HG02852 (cell line): Measurements from ENCODE around the gene GLRX5.

Experiments
- ATAC-seq: cut with Tn5 transposase; IDR thresholded peaks from one replicate; pipeline ENCODE4 v1.9.1; 2021; ENCODE audit warnings: mild to moderate bottlenecking, moderate library complexity; ENCODE audit not compliant: unreplicated experiment

GLRX5 gene

DNA sequence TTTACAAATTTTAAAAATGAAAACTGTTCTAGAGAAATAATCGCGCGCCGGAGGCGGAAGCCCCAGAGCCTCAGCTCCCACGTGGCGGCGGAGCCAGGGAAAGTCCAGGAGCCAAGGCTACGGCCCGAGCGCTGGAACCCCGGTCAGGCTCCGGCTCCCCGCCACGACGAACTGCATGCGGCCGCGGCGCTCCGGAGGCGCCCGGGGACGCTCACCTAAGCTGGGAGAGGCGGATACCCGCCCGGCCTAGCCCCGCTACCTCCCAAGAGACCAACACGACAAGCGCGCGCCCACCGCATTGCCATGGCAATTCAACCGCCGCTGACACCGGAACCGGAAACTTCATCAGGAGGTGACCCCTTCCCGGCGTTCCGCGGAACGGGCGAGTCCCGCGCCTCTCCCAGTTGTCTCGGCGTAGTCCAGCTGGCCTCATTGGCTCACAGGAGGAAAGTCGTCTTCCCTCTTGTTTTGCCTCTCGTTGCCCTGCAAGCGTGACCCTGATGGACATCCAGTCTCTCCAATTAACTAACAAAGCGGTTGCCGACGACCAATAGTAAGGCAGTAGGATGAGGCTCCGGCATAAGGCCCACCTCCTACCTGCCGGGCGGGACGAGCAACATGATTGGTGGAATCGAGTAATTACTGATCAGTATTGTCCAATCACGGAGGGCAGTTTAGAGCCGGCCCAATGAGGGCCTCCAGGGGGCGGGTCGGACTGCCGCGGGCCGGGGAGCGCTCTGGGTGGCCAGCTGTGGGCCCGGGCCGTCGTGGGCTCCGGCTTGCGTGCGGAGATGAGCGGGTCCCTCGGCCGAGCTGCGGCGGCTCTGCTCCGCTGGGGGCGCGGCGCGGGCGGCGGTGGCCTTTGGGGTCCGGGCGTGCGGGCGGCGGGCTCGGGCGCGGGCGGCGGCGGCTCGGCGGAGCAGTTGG is at the start of gene GLRX5:
TSS of gene GLRX5 (plus strand) at position 752 of the 927 bp plus-strand sequence. CDS start at position 792, 40 bp downstream.
- ATAC-seq: peak; percentile 90

DNA sequence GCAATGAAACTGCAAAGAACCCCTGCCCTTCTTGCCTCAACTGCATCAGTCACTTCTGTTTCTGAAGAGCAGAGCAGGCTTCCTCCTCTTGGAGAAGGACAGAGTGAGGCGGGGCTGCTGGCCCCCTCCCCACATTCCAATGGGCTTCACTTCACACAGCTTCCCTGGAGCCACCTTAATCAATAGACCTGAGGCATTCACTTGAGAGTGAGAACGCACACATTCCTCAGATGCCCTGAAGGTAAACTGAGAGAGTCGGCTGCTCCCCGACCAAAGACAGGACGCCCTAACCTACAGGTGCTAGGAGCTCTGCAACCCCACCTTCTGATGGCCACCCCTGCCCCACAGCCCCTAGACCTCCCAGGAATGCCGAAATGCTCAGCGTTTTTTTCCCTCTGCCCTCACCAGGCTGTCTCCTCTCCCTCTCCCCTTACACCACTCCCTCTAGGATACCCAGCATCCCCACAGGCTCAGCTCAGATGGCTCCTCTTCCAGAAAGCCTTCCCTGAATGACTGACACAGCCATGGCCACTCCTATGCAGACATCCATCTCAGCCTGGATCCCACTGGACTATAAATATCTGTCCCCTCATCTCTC is 49.5 kb upstream of the GLRX5 start:
- no peak for ATAC-seq

DNA sequence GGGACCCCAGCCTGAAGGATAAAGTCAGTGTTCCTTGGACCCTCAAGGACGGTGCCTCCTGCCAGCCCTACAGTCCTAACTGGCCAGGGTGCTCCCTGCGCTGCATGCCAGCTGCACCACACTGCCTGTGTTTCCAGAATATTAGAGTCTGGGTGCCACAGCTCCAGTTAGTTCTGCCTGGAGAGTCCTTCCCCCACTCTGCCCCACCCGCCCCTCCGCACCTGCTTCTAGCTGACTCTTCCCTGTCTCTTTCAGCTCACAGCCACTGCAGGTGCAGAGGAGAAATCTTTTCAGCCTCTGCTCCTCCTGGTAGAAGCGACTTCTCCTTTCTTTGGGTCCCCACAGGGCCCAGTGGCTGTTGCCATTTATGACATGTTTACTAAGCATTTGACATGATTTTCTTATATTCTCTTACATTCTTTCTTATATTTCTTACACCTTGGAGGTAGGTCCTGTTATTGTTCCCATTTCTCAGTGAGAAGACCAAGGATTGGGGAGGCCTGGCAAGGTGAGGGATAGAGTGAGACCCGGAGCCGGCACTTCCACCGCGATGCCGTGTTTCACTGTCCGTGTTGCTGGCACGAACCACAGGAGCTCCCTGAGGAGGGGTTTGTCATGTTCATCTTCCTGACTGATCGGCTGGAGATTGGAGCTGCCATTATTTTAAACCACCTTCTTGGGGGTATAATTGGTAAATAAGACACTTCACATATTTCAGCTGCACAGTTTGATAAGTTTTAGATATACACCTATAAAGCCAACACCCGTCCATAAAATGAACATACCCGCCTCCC is 47.8 kb upstream of the GLRX5 start:
- no peak for ATAC-seq

DNA sequence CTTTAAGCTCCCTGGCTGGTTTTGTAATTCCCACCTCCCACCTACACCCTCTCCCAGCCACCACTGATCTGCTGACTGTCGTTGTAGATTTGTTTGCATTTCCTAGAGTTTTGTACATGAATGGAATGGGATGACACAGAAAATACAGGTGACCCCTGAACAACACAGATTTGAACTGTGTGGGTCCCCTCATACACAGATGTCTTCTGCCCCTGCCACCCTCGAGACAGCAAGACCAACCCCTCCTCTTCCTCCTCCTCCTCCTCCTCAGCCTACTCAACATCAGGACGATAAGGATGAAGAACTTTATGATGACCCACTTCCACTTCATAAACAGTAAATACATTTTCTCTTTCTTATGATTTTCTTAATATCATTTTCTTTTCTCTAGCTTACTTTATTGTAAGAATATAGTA is 47.2 kb upstream of the GLRX5 start:
- no peak for ATAC-seq

DNA sequence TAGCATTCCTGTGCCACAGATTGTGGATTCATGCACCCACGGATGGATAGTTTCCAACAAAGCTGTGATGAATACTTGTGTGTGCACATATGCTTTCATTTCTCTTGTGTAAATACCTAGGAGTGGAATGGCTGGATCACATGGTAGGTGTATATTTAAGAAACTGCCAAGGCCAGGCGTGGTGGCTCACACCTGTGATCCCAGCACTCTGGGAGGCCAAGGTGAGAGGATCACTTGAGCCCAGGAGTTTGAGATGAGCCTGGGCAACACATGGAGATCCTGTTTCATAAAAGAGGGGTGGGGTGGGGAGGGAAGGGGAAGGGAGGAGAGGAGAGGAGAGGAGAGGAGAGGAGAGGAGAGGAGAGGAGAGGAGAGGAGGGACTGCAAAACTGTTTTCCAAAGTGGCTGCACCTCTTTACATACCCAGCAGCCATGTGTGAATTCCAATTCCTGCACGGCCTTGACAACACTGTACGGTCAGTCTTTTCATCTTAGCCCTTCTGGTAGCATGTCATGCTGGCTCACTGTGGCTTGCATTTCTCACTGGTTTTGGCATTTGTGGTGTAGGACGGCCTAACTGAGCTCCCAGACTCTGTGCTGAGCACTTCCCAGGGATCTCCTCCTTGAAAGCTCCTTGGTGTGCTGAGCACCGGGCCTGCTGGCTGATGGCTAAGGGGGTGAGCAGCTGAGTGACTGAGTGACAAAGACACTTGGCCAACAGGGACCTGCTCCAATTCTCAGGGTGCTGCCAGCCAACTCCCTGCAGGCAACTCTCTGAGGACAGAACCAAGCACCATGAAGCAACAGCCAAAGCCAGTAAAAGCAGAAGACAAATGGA is 46.3 kb upstream of the GLRX5 start:
- ATAC-seq: no peak

DNA sequence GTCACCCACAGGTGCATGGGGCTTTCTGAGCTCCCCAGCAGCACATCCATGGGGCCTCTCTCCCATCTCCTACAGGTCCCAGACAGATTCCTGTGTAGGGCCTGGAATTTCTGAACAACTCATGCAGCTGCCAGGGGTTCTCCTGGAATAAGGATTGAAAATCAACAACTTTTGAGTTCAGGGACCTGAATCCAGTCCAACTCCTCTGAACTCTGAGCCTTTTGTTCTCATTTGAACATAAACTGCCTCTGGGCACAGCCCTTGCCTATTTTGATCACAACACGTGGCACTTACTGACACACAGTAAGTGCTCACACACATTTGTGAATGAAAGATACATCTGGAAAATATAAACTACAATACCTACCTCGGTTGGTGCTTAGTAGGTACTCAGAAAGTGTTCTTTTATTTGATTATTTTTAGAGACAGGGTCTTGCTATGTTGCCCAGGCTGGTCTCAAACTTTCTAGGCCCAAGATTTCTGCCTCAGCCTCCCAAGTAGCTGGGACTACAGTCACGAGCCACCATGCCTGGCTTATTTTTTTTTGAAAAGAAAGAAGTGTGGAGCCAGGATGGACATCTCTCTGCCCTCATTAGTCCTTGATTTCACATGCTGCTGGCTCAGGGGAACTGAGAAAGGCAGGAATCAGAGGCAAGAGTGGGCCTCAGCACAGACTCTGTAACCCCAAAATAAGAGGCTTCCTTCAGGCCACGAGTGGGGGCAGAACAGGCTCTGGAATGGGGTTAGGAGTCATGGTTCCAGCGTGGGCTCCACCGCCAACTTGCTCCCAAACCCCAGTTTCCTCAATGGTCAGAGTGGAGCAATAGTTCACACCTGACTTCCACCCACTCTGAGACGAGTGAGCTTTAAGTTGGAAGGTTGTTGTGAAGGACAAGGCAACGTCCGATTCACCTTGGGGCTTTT is 45.4 kb upstream of the GLRX5 start:
- no peak for ATAC-seq

DNA sequence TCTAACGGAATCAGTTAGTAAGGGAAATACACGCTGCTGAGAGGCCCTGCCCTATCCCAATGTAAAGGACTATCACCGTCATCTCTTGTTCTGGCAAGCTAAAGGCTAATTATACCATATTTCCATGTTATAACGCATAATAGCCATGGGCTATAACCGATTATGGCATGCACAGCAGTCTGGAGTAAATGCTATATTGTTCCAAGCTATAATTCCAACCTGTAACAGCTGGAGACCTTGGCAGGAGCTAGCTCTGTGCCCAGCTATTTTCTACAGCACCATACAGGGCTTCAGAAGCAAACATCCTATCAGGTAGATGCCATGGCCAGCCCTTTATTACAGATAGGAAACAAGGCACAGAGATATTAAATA is 44.7 kb upstream of the GLRX5 start:
- no peak for ATAC-seq

DNA sequence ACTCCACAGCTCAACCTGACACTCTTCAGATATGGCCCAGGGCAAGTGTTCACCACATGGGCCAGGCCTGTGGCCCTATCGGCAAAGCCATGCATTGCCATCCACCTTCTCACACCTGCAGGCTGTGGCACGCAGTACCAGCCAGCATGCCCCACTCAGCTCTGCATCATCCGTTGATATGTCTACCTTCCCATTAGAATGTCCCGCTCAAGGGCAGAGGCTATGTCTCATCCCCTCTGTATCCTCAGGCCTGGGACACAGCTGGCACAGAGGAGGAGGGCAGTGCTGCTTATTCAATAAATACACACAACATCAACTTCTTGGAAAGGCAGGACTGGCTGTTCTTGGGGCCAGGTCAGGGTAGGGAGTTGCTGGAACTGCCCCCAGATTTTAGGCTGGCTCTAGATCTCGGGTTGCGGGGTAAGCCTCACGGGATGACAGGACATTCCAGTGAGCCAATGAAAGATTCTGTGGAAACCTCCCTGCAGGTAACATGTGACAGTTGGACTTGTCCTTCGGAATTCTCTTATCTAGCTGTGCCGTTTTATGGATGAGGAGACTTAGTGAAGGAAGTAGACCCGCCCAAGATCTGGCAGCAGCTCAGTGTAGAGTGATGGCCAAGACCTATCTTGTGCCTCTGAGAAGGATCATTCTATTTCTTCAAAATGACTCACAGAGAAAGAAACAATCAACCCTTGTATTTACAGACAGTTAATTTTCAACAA is 44.0 kb upstream of the GLRX5 start:
- no peak for ATAC-seq

DNA sequence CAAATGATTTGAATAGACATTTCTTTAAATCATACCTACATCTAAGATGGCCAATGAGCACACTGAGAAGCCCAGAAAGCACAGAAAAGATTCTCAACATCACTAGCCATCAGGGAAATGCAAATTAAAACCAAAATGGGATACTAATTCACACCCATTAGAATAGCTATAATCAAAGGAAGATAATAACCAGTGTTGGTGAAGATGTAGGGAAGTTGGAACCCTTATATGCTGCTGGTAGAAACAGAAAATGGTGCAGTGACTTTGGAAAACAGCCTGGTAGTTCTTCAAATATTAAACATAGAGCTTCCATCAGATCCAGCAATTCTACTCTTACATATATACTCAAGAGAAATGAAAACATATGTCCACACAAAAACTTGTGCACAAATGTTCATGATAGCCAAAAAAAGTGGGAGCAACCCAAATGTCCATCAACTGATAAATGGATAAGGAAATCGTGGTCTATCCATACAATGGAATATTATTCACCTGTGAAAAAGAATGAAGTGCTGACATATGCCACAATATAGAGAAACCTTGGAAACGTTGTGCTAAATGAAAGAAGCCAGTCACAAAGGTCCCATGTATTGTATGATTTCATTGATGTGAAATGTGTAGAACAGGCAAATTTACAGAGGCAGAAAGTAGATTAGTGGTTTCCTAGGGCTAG is 42.8 kb upstream of the GLRX5 start:
- ATAC-seq: no peak

DNA sequence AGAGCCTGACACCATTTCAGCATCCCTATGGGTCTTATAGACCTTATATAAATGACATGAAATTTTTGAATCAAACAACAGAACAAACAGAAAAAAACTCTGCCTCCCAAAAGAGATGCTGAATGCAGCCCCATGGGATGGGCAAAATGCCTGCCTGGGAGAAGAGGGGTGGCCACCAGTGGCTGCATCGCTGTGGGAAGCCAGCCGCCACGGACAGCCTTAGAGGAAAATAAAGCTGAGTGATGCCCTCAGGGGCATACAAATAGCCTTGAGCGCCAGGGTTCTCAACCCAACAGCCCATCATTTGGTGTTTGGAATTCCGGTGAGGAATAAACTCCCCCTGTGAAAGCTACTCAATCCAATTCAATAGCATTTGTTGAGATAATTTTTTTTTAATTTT is 41.3 kb upstream of the GLRX5 start:
- no peak for ATAC-seq

DNA sequence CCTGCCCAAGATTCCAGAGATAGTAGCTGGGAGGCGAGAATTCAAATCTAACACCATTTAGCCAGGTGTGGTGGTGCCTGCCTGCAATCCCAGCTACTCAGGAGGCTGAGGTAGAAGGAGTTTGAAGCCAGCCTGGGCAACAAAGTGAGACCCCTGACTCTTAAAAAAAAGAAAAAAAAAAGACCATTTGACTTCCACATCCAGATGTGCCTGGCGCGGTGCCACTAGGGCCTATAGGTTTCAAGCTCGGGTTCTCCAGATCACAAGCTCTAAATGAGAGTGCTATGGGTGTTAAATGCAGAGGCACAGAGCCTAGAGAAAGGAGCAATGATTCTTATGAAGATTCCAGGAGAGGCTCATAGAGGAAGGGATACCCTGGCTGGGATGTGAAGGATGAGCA is 40.9 kb upstream of the GLRX5 start:
- no peak for ATAC-seq

DNA sequence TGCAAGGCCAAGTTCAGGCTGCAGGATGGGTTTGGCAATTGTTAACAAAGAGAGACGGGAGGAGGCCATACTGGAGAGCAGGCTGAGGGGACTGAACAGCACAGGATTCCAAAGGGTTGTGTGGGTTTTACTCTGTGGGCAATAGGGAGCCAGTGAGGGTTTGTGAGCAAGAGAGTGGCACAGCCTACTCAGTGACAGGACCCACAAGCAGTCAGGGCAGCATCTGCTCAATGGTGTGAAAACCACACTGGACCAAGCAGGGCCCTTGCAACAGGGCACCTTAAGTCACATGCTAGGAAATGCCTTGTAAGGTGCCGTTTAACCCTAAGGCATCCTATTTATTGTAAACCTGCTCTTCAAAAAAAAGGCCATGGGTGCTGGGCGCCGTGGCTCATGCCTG is 40.4 kb upstream of the GLRX5 start:
- ATAC-seq: no peak

DNA sequence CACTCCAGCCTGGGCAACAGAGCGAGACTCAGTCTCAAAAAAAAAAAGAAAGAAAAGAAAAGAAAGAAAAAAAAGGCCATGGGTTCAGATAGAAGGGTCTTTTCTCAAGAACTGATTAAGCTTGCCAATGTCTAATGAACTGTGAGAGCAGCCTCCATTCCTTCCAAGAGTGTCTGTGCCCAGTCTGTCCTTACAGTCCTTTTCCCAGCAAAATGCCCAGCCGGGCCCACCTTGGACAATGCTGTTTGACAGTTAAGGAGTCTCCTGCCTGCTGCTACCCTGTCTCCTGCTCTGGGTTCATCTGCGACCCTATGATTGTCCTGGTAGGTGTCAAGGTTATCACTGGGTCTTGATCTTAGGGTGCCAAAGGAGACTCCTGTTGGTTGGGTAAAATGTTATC is 39.8 kb upstream of the GLRX5 start:
- ATAC-seq: no peak

DNA sequence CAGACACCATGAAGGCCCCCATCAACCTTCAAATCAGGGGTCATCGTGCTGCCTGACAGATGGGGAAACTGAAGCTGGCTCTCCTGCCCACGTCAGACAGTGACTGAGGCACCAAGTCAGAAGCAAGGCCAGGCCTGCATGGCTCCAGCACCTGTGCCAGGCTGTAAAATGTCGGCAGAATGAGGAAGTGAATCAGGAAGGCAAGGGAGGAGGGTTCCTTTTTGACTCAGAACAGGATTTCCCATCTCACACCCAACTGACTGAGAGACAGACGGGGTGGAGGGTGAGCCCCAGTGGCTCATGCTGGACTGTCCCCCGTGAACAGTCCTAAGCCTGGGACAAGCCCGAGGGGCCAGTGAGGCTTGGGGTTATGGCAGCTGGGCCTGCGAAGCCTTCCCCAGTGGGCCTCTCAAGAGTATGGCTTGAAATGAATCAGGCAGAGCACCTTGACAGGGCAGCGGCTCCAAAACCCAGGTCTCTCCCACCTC is 39.3 kb upstream of the GLRX5 start:
- peak; percentile 90 for ATAC-seq

DNA sequence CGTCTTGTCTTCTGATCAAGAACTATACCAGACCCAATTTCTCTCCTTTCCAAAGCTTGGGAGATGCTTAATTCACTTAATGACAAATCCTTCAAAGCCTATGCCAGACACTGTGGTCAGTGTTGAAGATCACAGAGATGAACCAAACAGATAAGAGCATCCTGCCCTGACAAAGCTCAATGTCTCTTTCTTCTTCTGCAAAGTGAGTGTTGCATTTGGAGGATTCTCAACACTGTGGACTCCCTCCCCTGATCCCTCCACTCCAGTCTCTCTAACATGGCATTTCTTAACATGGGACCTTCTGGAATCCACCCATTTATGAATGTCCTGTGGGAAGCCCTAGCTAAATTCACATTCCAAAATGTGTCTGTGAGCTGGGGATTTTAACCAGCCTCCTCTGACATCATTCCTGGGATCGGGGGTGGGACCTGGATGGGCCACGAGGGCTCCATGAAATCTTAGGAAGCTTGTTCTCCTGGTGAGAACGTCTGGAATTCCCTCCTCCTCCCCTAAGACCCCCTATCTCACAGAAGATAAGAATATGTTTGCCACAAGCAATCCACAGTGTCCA is 38.7 kb upstream of the GLRX5 start:
- ATAC-seq: peak; percentile 20

DNA sequence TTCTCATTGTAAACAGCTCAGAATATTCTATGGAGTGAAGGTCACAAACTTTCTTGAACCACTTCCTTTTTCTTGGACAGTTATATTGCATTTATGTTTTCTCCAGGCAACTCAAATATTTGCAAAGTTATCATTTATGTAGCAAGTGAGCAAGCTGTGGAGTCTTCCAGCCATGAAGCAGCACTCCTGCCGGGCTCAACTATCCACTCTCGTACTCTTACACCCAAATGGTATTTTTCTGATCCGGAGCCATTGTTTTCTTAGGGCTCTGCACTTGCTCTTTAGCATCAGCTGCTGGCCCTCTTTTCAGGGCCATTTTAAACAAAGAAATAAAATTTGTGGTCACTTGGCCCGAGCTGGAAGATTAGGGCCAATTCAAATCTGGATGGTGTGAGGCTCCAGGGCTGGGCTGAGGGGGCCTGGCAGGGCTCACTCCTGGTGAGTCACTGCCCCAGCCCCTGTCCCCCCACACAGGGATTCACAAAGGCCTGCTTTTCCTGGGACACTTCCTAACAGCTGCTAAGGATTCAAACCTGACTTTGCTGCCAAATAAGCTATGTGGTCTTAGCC is 38.1 kb upstream of the GLRX5 start:
- no peak for ATAC-seq

DNA sequence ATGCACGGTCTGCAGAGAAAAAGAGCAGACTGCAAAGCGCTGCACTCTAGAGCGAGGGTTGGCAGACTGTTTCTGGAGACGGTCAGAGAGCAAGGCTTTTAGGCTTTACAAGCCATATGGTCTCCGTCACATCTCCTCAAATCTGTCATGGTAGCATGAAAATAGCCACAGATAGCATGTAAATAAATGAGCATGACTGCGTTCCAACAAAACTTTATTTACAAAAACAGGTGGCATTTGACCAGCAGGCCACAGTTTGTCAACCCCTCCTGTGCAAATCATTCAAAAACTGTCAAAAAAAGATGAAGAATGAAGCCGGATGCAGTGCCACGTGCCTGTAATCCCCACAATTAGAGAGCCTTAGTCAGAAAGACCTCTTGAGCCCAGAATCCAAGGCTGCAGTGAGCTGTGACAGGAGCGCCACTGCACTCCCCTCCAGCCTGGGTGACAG is 37.3 kb upstream of the GLRX5 start:
- ATAC-seq: no peak
